HAP-1 (cell line): ENCODE measurements around the gene ZNF772.

Experiments used
- DNase-seq, 2 experiments: peaks; one replicate each; pipeline ENCODE4 v3.0.0-alpha.2; 2016 to 2020; ENCODE audit warnings: low spot score in 2 of 2
- H3K27me3 ChIP-seq: fragments of 250-450 bp; sonication (Bioruptor Pico); 2 replicates; pipeline ENCODE4 v1.5.1; 2020; ENCODE audit warnings: low read depth, mild to moderate bottlenecking, moderate library complexity
- H3K36me3 ChIP-seq: fragments of 250-450 bp; sonication (Bioruptor Pico); replicated peaks from 2 replicates; pipeline ENCODE4 v1.5.1; 2020; ENCODE audit warnings: mild to moderate bottlenecking
- H3K4me1 ChIP-seq: fragments of 250-450 bp; sonication (Bioruptor Pico); 2 replicates; pipeline ENCODE4 v1.5.1; 2020; ENCODE audit warnings: mild to moderate bottlenecking
- H3K4me3 ChIP-seq: fragments of 250-450 bp; sonication (Bioruptor Pico); 2 replicates; pipeline ENCODE4 v1.5.1; 2020; ENCODE audit warnings: mild to moderate bottlenecking, moderate library complexity
- H3K9me3 ChIP-seq: fragments of 250-450 bp; sonication (Bioruptor Pico); 2 replicates; pipeline ENCODE4 v1.5.1; 2020; ENCODE audit warnings: mild to moderate bottlenecking, moderate library complexity
- in situ Hi-C: fragments of 300-500 bp; cut with MboI; formaldehyde crosslinking; loops from 3 replicates; pipeline ENCODE4 v1.14.3; 2020; ENCODE audit warnings: low sequenced_read_pairs, inconsistent platforms, mixed read lengths

The ZNF772 gene

GRCh38 chr19:57465680-57466381 is 11.5 kb downstream of the ZNF772 start:
- H3K4me1 ChIP-seq = no peaks in the 10 kb centered on the region
- no peak overlapping the region for H3K4me3 ChIP-seq
- DNase-seq = peak; percentile 27 to 30
- in situ Hi-C loops = no loop called here
- peaks cover 10% of the 10 kb centered on the region for H3K9me3 ChIP-seq
- H3K27me3 ChIP-seq = no peaks in the 10 kb centered on the region
- no peaks in the 10 kb centered on the region for H3K36me3 ChIP-seq

- H3K36me3 ChIP-seq = no peaks in the 10 kb centered on the region
- peaks cover 2% of the 10 kb centered on the region; the same call in 1 of the 2 replicates for H3K9me3 ChIP-seq
- no peak for DNase-seq
- H3K4me3 ChIP-seq = no peak overlapping the region
- H3K27me3 ChIP-seq = no peaks in the 10 kb centered on the region
- H3K4me1 ChIP-seq = no peaks in the 10 kb centered on the region
- in situ Hi-C loops = no loop called here
Measured at GRCh38 chr19:57452307-57452706, 25.1 kb downstream of the ZNF772 start.

DNA sequence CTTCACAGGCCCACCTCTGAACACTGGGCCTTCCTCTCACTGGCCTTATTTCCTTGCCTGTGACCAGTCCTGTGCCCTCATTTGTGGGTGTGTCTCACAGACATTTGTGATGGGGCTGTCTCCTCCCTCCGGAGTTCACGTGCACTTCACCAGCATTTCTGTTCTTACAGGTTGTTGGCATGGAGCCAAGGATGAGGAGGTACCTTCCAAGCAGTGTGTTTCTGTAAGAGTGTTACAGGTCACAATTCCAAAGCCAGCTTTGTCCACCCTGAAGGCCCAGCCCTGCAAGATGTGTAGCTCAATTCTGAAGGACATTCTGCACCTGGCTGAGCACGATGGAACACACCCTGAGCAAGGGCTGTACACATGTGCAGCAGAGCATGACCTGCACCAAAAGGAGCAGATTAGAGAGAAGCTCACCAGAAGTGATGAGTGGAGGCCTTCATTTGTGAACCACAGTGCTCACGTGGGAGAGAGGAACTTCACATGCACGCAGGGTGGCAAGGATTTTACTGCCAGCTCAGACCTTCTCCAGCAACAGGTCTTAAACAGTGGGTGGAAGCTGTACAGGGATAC is 34.2 kb downstream of the ZNF772 start:
- DNase-seq = no peak
- no peaks in the 10 kb centered on the region for H3K27me3 ChIP-seq
- H3K4me1 ChIP-seq = no peaks in the 10 kb centered on the region
- in situ Hi-C loops = no loop called here
- H3K9me3 ChIP-seq = peaks cover 6% of the 10 kb centered on the region; the same call in 1 of the 2 replicates
- peaks cover 33% of the 10 kb centered on the region for H3K36me3 ChIP-seq
- H3K4me3 ChIP-seq = no peak overlapping the region

GRCh38 chr19:57441979-57442752 is 35.2 kb downstream of the ZNF772 start:
- in situ Hi-C loops = no loop called here
- H3K4me1 ChIP-seq = no peaks in the 10 kb centered on the region
- no peak for DNase-seq
- H3K9me3 ChIP-seq = peaks cover 6% of the 10 kb centered on the region; the same call in 1 of the 2 replicates
- no peak overlapping the region for H3K4me3 ChIP-seq
- H3K27me3 ChIP-seq = no peaks in the 10 kb centered on the region
- H3K36me3 ChIP-seq = peaks cover 33% of the 10 kb centered on the region

GRCh38 chr19:57438925-57439324 is 38.4 kb downstream of the ZNF772 start:
- Histone ChIP-seq H3K27me3 (no peaks in the 10 kb centered on the region), H3K36me3 (peaks cover 22% of the 10 kb centered on the region), H3K4me1 (peaks cover 6% of the 10 kb centered on the region), H3K9me3 (peaks cover 2% of the 10 kb centered on the region), H3K4me3 (no peak overlapping the region)
- in situ Hi-C loops = no loop called here
- DNase-seq = no peak

DNA sequence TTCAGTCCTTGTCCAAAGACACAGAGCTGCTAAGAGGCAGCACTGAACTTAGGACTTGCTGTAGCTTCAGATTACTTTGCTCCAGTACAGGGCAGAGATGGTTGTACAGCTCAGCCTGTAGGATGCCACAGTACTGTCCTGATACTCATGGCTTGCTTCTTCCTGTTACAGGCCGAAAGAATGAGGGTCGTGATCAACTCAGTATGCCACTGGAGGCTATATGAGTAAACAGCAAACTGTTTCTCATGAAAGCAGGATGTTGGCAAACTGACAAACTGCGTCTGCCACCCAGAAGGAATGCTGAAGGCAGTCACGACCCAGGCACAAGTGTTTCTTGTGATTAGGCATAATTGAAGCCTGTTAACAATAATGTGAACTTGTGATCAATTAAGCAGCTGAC is 39.4 kb downstream of the ZNF772 start:
- Histone ChIP-seq H3K36me3 (peaks cover 12% of the 10 kb centered on the region), H3K4me1 (peaks cover 6% of the 10 kb centered on the region), H3K9me3 (no peaks in the 10 kb centered on the region; the same call in 1 of the 2 replicates), H3K4me3 (no peak overlapping the region), H3K27me3 (no peaks in the 10 kb centered on the region)
- DNase-seq = no peak
- in situ Hi-C loops = no loop called here

- H3K36me3 ChIP-seq = 0 out of 2 replicates have a peak, but pooled peaks cover 4% of the 10 kb centered on the region
- no peaks in the 10 kb centered on the region; the same call in 1 of the 2 replicates for H3K9me3 ChIP-seq
- no peaks in the 10 kb centered on the region for H3K27me3 ChIP-seq
- H3K4me3 ChIP-seq = peak overlapping the region; percentile 83
- H3K4me1 ChIP-seq = peaks cover 6% of the 10 kb centered on the region
- DNase-seq = no peak
- in situ Hi-C loops = no loop called here
Measured at GRCh38 chr19:57436417-57436816, 40.9 kb downstream of the ZNF772 start.

DNA sequence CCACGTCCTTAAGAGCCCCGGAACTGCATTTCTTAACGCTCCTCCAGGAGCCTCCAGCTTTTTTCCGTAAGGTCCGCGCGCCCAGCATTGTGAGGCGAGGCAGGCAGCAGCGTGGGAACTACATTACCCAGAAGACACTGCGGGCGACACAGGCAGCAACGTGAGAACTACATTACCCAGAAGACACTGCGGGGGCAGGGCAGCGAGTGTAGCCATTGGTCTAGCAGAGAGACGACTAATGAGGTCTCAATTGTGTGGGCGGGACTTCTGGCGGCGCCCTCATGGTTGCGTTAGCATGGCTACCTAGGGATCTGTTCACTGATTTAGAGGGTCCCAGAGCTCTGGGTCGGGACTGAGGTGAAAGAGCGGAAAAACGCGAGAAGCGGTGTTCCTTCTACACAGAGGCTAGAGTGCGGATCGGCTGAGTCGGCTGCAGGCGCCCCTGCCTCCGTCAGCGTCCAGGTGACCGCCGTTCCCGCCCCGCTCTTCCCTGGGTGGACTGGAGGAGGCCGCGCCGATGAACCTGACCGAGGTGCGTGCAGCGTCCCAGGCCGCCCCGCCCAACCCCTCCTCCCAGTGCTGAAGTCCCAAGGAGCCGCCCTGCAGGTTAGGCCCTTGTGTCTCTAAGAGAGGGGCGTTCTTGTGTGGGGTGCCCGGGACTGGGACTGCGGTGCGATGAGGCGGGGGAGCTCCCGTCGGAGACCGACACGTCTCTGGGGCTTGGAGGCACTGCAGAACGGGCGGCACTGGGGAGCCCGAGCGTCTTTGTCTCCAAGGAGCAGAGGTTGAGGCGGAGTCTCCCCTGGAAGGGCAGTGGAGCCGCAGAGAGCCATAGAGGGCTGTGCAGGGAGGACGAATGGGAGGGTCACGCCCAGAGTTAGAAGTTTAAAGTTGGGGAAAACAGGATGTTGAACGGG is 42.0 kb downstream of the ZNF772 start, which contains the start of gene ZNF749:
Gene ZNF749 (plus strand): TSS at position 264 of the 917 bp plus-strand sequence. CDS start 254 bp downstream, at position 518.
- H3K4me1 ChIP-seq = peaks cover 6% of the 10 kb centered on the region
- H3K9me3 ChIP-seq = no peaks in the 10 kb centered on the region; the same call in 1 of the 2 replicates
- peak; percentile 96 to 99 for DNase-seq
- 0 out of 2 replicates have a peak, but pooled peaks cover 4% of the 10 kb centered on the region for H3K36me3 ChIP-seq
- no peaks in the 10 kb centered on the region for H3K27me3 ChIP-seq
- peak within 1 kb of the TSS; percentile 83 for H3K4me3 ChIP-seq
- in situ Hi-C loops = no loop called here

GRCh38 chr19:57434386-57435061 is 42.8 kb downstream of the ZNF772 start:
- Histone ChIP-seq H3K4me1 (peaks cover 6% of the 10 kb centered on the region), H3K4me3 (peak overlapping the region; percentile 83), H3K27me3 (no peaks in the 10 kb centered on the region), H3K36me3 (0 out of 2 replicates have a peak, but pooled peaks cover 4% of the 10 kb centered on the region), H3K9me3 (no peaks in the 10 kb centered on the region; the same call in 1 of the 2 replicates)
- no peak for DNase-seq
- in situ Hi-C loops = no loop called here

DNA sequence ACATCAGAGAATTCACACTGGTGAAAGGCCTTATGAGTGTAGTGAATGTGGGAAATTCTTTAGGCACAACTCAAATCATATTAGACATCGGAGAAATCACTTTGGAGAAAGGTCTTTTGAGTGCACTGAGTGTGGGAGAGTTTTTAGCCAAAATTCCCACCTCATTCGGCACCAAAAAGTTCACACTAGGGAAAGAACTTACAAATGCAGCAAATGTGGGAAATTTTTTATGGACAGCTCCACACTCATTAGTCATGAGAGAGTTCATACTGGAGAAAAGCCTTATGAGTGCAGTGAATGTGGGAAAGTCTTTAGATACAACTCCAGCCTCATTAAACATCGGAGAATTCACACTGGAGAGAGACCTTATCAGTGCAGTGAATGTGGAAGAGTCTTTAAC is 56.3 kb downstream of the ZNF772 start:
- Histone ChIP-seq H3K4me3 (no peak overlapping the region), H3K27me3 (no peaks in the 10 kb centered on the region), H3K36me3 (peaks cover 35% of the 10 kb centered on the region), H3K4me1 (no peaks in the 10 kb centered on the region), H3K9me3 (peaks cover 7% of the 10 kb centered on the region)
- no peak for DNase-seq
- in situ Hi-C loops = no loop called here

GRCh38 chr19:57419439-57419838 is 57.9 kb downstream of the ZNF772 start:
- peaks cover 38% of the 10 kb centered on the region for H3K36me3 ChIP-seq
- in situ Hi-C loops = no loop called here
- H3K27me3 ChIP-seq = no peaks in the 10 kb centered on the region
- no peak for DNase-seq
- H3K4me3 ChIP-seq = no peak overlapping the region
- no peaks in the 10 kb centered on the region for H3K4me1 ChIP-seq
- H3K9me3 ChIP-seq = peaks cover 7% of the 10 kb centered on the region
